Neuronal stem cell (in vitro differentiated cells): ENCODE data around the gene PRXL2B.

Experiments used
- DNase-seq: peaks from one replicate; pipeline ENCODE4 v3.0.0-alpha.2; 2013; ENCODE audit warnings: low spot score
- H2AFZ ChIP-seq: one replicate; pipeline ENCODE4 v1.6.1; 2013; ENCODE audit warnings: mild to moderate bottlenecking, low read length, inconsistent platforms
- H2AK5ac ChIP-seq: 2 replicates; pipeline ENCODE4 v1.6.1; 2013; ENCODE audit warnings: low read depth, mild to moderate bottlenecking, inconsistent platforms, low read length, moderate library complexity, mixed read lengths
- H2BK120ac ChIP-seq: 2 replicates; pipeline ENCODE4 v1.6.1; 2013; ENCODE audit warnings: low read depth, mild to moderate bottlenecking, inconsistent platforms, low read length, moderate library complexity, mixed read lengths
- H2BK12ac ChIP-seq: one replicate; pipeline ENCODE4 v1.6.1; 2013; ENCODE audit warnings: low read length, inconsistent platforms
- H2BK15ac ChIP-seq: 2 replicates; pipeline ENCODE4 v1.6.1; 2013; ENCODE audit warnings: mild to moderate bottlenecking, low read length, inconsistent platforms, mixed read lengths
- H2BK5ac ChIP-seq: one replicate; pipeline ENCODE4 v1.6.1; 2013; ENCODE audit warnings: inconsistent platforms, mild to moderate bottlenecking, low read length, moderate library complexity
- H3K14ac ChIP-seq: one replicate; pipeline ENCODE4 v1.6.1; 2013; ENCODE audit warnings: low read length, inconsistent platforms
- H3K18ac ChIP-seq: 2 replicates; pipeline ENCODE4 v1.6.1; 2013; ENCODE audit warnings: low read length, inconsistent platforms
- H3K23ac ChIP-seq: 2 replicates; pipeline ENCODE4 v1.6.1; 2013; ENCODE audit warnings: low read depth, mild to moderate bottlenecking, mixed read lengths, low read length, inconsistent platforms; ENCODE audit not compliant: poor library complexity
- H3K27ac ChIP-seq: replicated peaks from 3 replicates; pipeline ENCODE4 v1.5.1; 2013; ENCODE audit warnings: low read length, inconsistent platforms
- H3K27me3 ChIP-seq, 3 experiments: 2 replicates each; pipeline ENCODE4 v1.6.1; 2013; ENCODE audit warnings: low read length in 3 of 3, mild to moderate bottlenecking in 2 of 3, inconsistent platforms in 1 of 3, low read depth in 1 of 3, mixed read lengths in 1 of 3, moderate library complexity in 1 of 3; ENCODE audit not compliant: control insufficient read depth in 3 of 3, insufficient read depth in 3 of 3
- H3K36me3 ChIP-seq, 2 donors: replicated peaks in 1 of 2; 2 replicates each; pipeline ENCODE4 v1.6.1; 2013; ENCODE audit warnings: low read length in 2 of 2; ENCODE audit not compliant: control insufficient read depth in 2 of 2, insufficient read depth in 2 of 2
- H3K4ac ChIP-seq: 2 replicates; pipeline ENCODE4 v1.6.1; 2013; ENCODE audit warnings: inconsistent platforms, mild to moderate bottlenecking, low read length, moderate library complexity
- H3K4me1 ChIP-seq, 2 donors: 1 replicate in 1 of 2; 2 replicates in 1 of 2; pipeline ENCODE4 v1.6.1; 2013; ENCODE audit warnings: low read length in 2 of 2, low read depth in 1 of 2; ENCODE audit not compliant: control insufficient read depth in 2 of 2, insufficient read depth in 1 of 2
- H3K4me2 ChIP-seq: one replicate; pipeline ENCODE4 v1.6.1; 2013; ENCODE audit warnings: mild to moderate bottlenecking, low read length, inconsistent platforms; ENCODE audit not compliant: insufficient read depth, poor library complexity, severe bottlenecking
- H3K4me3 ChIP-seq, 2 donors: 2 replicates each; pipeline ENCODE4 v1.5.1; 2013; ENCODE audit warnings: low read length in 2 of 2, mild to moderate bottlenecking in 2 of 2, inconsistent platforms in 1 of 2, moderate library complexity in 1 of 2
- H3K79me1 ChIP-seq: one replicate; pipeline ENCODE4 v1.6.1; 2013; ENCODE audit warnings: low read depth, mild to moderate bottlenecking, inconsistent platforms, low read length, moderate library complexity
- H3K9ac ChIP-seq: one replicate; pipeline ENCODE4 v1.6.1; 2013; ENCODE audit warnings: mild to moderate bottlenecking, low read depth, low read length, inconsistent platforms; ENCODE audit not compliant: poor library complexity
- H3K9me3 ChIP-seq, 2 donors: replicated peaks in 1 of 2; 2 replicates each; pipeline versions ENCODE3 to v1.6.1; 2013; ENCODE audit warnings: low read length in 2 of 2, mild to moderate bottlenecking in 2 of 2, inconsistent platforms in 1 of 2, low read depth in 1 of 2, mixed read lengths in 1 of 2, moderate library complexity in 1 of 2; ENCODE audit not compliant: control insufficient read depth in 2 of 2, insufficient read depth in 1 of 2
- H4K8ac ChIP-seq: one replicate; pipeline ENCODE4 v1.6.1; 2013; ENCODE audit warnings: low read depth, mild to moderate bottlenecking, inconsistent platforms, low read length, moderate library complexity
- H4K91ac ChIP-seq: one replicate; pipeline ENCODE4 v1.6.1; 2013; ENCODE audit warnings: low read length, low read depth, mild to moderate bottlenecking, inconsistent platforms; ENCODE audit not compliant: poor library complexity
- WGBS, 2 donors: extraction: QIAGEN DNeasy Blood & Tissue Kit; methylation state at CpG; one replicate each; pipeline ENCODE4 v1.1.7; 2013; ENCODE audit warnings: missing lambda C conversion rate in 2 of 2, mixed read lengths in 1 of 2; ENCODE audit not compliant: insufficient read length in 2 of 2, insufficient replicate concordance in 1 of 2; ENCODE audit errors: extremely low coverage in 2 of 2; 5-methylcytosine and 5-hydroxymethylcytosine counted together

PRXL2B gene

DNA sequence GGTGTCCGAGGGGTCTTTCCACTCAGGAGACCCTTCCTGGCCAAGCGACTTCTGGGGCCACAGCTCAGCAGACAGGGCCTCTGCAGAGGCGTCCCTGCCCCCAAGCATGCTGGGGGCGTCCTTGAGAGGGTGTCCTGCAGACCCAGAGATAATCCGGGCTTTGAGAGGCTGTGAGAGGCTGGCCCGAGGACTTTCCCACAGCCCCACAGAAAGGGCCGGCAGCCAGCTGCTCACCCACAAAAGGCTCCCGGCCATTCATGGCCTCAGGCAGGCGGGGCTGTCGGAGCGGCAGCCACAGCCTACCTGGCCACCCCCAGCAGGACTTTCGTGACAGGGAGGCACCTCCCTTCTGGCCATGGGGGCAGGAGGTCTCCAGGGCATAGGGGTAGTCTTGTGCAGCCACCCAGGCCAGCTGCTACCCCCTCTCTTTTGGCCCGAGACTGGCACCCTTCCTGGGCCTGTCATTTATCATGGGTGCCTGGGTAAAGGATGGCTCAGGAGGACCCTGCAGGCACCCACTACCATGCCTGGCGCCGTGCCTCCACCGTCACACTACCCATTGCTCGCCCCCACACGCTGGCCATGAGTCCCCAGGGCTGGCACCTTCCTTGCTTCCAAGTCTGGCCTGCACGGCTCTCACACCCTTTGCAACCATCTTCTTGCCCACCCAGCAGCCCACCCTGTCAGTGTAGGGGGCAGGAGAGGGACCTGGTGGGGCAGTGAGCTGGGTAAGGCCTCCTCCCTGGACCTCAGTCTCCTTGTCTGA, 41.5 kb upstream of the PRXL2B start:
- peak overlapping the region; percentile 92 for H3K14ac ChIP-seq
- peaks cover 0 to 4% (median 0%) of the 10 kb centered on the region in 3 experiments for H3K27me3 ChIP-seq
- H3K4ac ChIP-seq, result peak overlapping the region; percentile 98
- peak overlapping the region; percentile 94 for H2BK15ac ChIP-seq
- H3K79me1 ChIP-seq, result peaks cover 21% of the 10 kb centered on the region
- WGBS, 2 donors, result no CpG with 5 or more reads among the region's 19 CpGs
- peak overlapping the region; percentile 100 for H2BK12ac ChIP-seq
- peak overlapping the region; percentile 88 for H3K9ac ChIP-seq
- peak overlapping the region; percentile 100 for H2BK5ac ChIP-seq
- peak; percentile 78 for DNase-seq
- peak overlapping the region; percentile 30 for H2AFZ ChIP-seq
- H3K4me1 ChIP-seq, result peaks cover 61 to 71% of the 10 kb centered on the region in 2 donors
- no peak overlapping the region for H4K8ac ChIP-seq
- peak overlapping the region; percentile 97 for H4K91ac ChIP-seq
- H3K36me3 ChIP-seq, result no peaks in the 10 kb centered on the region
- H3K27ac ChIP-seq, result peak overlapping the region; percentile 99
- peak overlapping the region; percentile 100 for H2AK5ac ChIP-seq
- peak overlapping the region in 1 of 2 donors; percentile 16 for H3K4me3 ChIP-seq
- H2BK120ac ChIP-seq, result peak overlapping the region; percentile 100
- peak overlapping the region; percentile 86 for H3K4me2 ChIP-seq
- peak overlapping the region; percentile 91 for H3K23ac ChIP-seq
- H3K9me3 ChIP-seq, result no peaks in the 10 kb centered on the region
- peak overlapping the region; percentile 100 for H3K18ac ChIP-seq

DNA sequence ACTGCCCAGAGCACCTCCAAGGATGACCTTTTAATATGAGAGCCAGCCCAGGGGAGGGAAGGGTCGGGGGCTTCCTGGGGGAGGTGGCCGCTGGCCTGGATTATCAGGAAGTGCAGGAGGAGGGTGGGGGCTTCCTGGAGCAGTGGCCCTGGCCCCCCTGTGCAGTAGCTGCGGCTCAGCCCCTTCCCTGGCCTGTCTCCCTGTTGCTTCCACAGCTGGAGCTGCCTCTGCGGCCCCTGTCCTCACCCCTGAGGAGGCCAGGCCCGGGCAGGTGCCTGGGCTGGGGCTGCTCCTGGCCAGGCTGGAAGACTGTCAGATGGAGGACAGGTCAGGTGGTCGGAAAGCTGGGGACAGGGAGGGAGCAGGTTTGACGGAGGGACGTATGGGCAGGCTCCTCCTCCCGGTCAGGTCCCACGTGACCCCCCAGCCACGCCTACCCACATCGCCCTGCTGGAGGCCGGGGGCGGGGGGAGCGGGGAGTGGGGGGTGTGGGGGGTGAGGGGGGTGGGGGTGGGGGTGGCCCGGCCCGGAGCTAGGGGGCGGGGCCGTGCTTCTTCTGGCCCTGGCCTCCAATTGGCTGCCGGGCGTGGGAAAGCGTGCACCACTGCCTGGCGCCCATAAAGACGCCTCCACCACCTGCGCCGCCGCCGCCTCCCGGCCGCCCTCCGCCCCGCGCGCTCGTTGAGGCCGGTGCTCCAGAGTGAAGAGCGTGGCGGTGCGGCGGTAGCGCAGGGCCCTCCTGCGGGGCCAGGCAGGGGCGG, 40.6 kb upstream of the PRXL2B start:
- H4K8ac ChIP-seq, result peak overlapping the region; percentile 43
- H2AFZ ChIP-seq, result peak overlapping the region; percentile 77
- peak overlapping the region; percentile 98 for H3K9ac ChIP-seq
- peak overlapping the region; percentile 100 for H2BK120ac ChIP-seq
- H3K36me3 ChIP-seq, result no peaks in the 10 kb centered on the region
- peak overlapping the region; percentile 86 for H3K4me2 ChIP-seq
- H3K9me3 ChIP-seq, result no peaks in the 10 kb centered on the region
- WGBS, 2 donors, result no CpG with 5 or more reads among the region's 43 CpGs
- peak overlapping the region; percentile 100 for H3K18ac ChIP-seq
- H2BK12ac ChIP-seq, result peak overlapping the region; percentile 98
- H4K91ac ChIP-seq, result peak overlapping the region; percentile 97
- peaks cover 21% of the 10 kb centered on the region for H3K79me1 ChIP-seq
- H3K4ac ChIP-seq, result peak overlapping the region; percentile 98
- peak overlapping the region; percentile 100 for H2BK5ac ChIP-seq
- H3K23ac ChIP-seq, result peak overlapping the region; percentile 97
- DNase-seq, result peak; percentile 91
- peaks cover 57 to 67% of the 10 kb centered on the region in 2 donors for H3K4me1 ChIP-seq
- peak overlapping the region; percentile 100 for H2AK5ac ChIP-seq
- peak overlapping the region; percentile 100 for H2BK15ac ChIP-seq
- peaks cover 0 to 4% (median 0%) of the 10 kb centered on the region in 3 experiments for H3K27me3 ChIP-seq
- H3K4me3 ChIP-seq, result peak overlapping the region; percentile 39 to 91
- H3K14ac ChIP-seq, result peak overlapping the region; percentile 97
- H3K27ac ChIP-seq, result peak overlapping the region; percentile 99

DNA sequence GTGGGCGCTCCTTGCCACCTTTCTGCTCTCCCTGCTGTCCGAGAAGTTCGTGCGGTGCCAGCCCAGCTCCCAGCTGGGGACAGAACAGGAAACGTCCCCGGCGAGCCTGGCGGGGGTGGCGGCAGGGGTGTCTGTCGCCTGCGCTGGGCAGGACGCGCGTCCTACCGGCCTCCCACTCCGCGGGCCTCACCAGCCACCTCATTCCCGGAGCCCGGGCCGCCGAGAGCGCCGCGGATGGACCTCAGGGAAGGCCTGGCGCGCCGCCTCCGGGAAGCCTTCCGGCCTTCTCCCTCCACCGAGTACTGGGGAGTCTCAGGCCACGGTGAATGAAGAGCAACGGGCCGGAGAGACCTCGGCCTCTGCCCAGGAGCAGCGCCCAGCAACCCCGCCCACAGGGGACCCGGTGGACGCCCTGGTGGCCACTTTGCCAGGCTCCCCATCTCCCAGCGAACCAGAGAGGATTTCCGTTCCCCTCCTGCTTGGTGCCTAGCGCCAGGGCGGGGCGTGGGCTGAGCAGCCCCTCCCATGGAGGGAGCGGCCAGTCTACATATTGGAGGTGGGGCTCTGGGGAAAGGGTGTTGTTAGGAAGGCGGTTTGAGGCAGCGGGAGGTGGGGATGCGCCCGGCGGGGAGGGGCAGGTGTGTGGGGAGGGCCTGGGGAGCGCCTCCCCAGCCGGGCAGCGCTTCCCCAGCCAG, 39.9 kb upstream of the PRXL2B start:
- peaks cover 19% of the 10 kb centered on the region for H3K79me1 ChIP-seq
- peak overlapping the region; percentile 98 for H2BK12ac ChIP-seq
- peak overlapping the region; percentile 77 for H2AFZ ChIP-seq
- peak overlapping the region; percentile 98 for H2BK120ac ChIP-seq
- peaks cover 0 to 4% (median 0%) of the 10 kb centered on the region in 3 experiments for H3K27me3 ChIP-seq
- no CpG with 5 or more reads among the region's 52 CpGs for WGBS, 2 donors
- H3K14ac ChIP-seq, result peak overlapping the region; percentile 97
- H3K4ac ChIP-seq, result peak overlapping the region; percentile 95
- H3K36me3 ChIP-seq, result no peaks in the 10 kb centered on the region
- peak overlapping the region; percentile 100 for H2BK15ac ChIP-seq
- peak overlapping the region; percentile 100 for H2AK5ac ChIP-seq
- peak overlapping the region; percentile 90 for H3K27ac ChIP-seq
- DNase-seq, result peak; percentile 70
- no peaks in the 10 kb centered on the region for H3K9me3 ChIP-seq
- peak overlapping the region; percentile 99 for H3K18ac ChIP-seq
- H3K4me3 ChIP-seq, result peak overlapping the region; percentile 39 to 91
- peak overlapping the region; percentile 43 for H4K8ac ChIP-seq
- H3K4me1 ChIP-seq, result peaks cover 53 to 65% of the 10 kb centered on the region in 2 donors
- peak overlapping the region; percentile 100 for H2BK5ac ChIP-seq
- peak overlapping the region; percentile 98 for H3K9ac ChIP-seq
- peak overlapping the region; percentile 94 for H3K4me2 ChIP-seq
- H4K91ac ChIP-seq, result peak overlapping the region; percentile 53
- H3K23ac ChIP-seq, result peak overlapping the region; percentile 97
